DOHH2 (cell line): ENCODE results near the gene MSH5.

Experiments
- H3F3A ChIP-seq: fragments of 200-600 bp; sonication (generic), shearing (Covaris generic); 2 replicates; pipeline ENCODE4 v1.6.0; 2016; ENCODE audit warnings: antibody characterized with exemption, mild to moderate bottlenecking; ENCODE audit not compliant: control insufficient read depth, insufficient read depth
- H3K27ac ChIP-seq: fragments of 200-600 bp; sonication (generic); 2 replicates; pipeline ENCODE4 v1.5.1; 2014; ENCODE audit warnings: low read depth, mild to moderate bottlenecking, low read length, moderate library complexity
- H3K27me3 ChIP-seq: fragments of 200-600 bp; sonication (generic); 2 replicates; pipeline ENCODE4 v1.6.1; 2014; ENCODE audit warnings: mild to moderate bottlenecking, low read length, mixed read lengths; ENCODE audit not compliant: control insufficient read depth
- H3K36me3 ChIP-seq: fragments of 200-600 bp; sonication (generic); 2 replicates; pipeline ENCODE4 v1.6.1; 2014; ENCODE audit warnings: mild to moderate bottlenecking, low read length, moderate library complexity, mixed read lengths; ENCODE audit not compliant: control insufficient read depth
- H3K4me1 ChIP-seq: fragments of 200-600 bp; sonication (generic); 2 replicates; pipeline ENCODE4 v1.6.1; 2014; ENCODE audit warnings: mild to moderate bottlenecking, low read length, mixed read lengths; ENCODE audit not compliant: control insufficient read depth
- H3K4me2 ChIP-seq: fragments of 200-600 bp; sonication (generic); 2 replicates; pipeline ENCODE4 v1.6.0; 2014; ENCODE audit warnings: mild to moderate bottlenecking, low read length, moderate library complexity
- H3K4me3 ChIP-seq: fragments of 200-600 bp; sonication (generic); 2 replicates; pipeline ENCODE4 v1.5.1; 2014; ENCODE audit warnings: mild to moderate bottlenecking, low read length, mixed read lengths
- H3K79me2 ChIP-seq: fragments of 200-600 bp; sonication (generic); 2 replicates; pipeline ENCODE4 v1.6.1; 2014; ENCODE audit warnings: mild to moderate bottlenecking, low read length, mixed read lengths; ENCODE audit not compliant: control insufficient read depth
- H3K9me2 ChIP-seq: fragments of 200-600 bp; sonication (generic); replicated peaks from 2 replicates; pipeline ENCODE4 v1.6.1; 2014; ENCODE audit warnings: mild to moderate bottlenecking, low read length, mixed read lengths; ENCODE audit not compliant: control insufficient read depth
- H3K9me3 ChIP-seq: fragments of 200-600 bp; sonication (generic); 2 replicates; pipeline ENCODE4 v1.6.1; 2014; ENCODE audit warnings: antibody characterized with exemption, low read length, mixed read lengths; ENCODE audit not compliant: control insufficient read depth, insufficient read depth
- H4K20me1 ChIP-seq: fragments of 200-600 bp; sonication (generic); 2 replicates; pipeline ENCODE4 v1.6.0; 2014; ENCODE audit warnings: low read depth, mild to moderate bottlenecking, antibody characterized with exemption, low read length, moderate library complexity; ENCODE audit not compliant: control insufficient read depth, insufficient read depth
- CTCF ChIP-seq: fragments of 200-600 bp; sonication (generic); IDR thresholded peaks from one replicate; pipeline ENCODE4 v1.5.1; 2014; ENCODE audit warnings: antibody characterized with exemption, mild to moderate bottlenecking, low read depth, low read length; ENCODE audit not compliant: poor library complexity, severe bottlenecking
- EZH2phosphoT487 ChIP-seq: fragments of 200-600 bp; sonication (generic); IDR thresholded peaks from 2 replicates; pipeline ENCODE4 v1.6.1; 2017; ENCODE audit warnings: borderline replicate concordance, mild to moderate bottlenecking, antibody characterized with exemption, low read length, moderate library complexity, mixed read lengths

The MSH5 gene

GRCh38 chr6:31701666-31702404 lies 38.0 kb upstream of the MSH5 start:
- no peak for TF ChIP-seq CTCF
- no peak for TF ChIP-seq EZH2phosphoT487
- peaks cover 13% of the 10 kb centered on the region for H3F3A ChIP-seq
- H3K27ac ChIP-seq = peak overlapping the region; percentile 74

GRCh38 chr6:31702405-31702818 lies 37.4 kb upstream of the MSH5 start:
- Histone ChIP-seq H3F3A (peaks cover 13% of the 10 kb centered on the region), H3K4me2 (peak overlapping the region; percentile 74), H3K4me3 (peak overlapping the region; percentile 88), H3K36me3 (peaks cover 24% of the 10 kb centered on the region), H3K27ac (peak overlapping the region; percentile 74), H4K20me1 (0 out of 2 replicates have a peak, but pooled peaks cover 4% of the 10 kb centered on the region), H3K9me3 (no peaks in the 10 kb centered on the region), H3K4me1 (peaks cover 23% of the 10 kb centered on the region), H3K79me2 (peaks cover 24% of the 10 kb centered on the region), H3K27me3 (no peaks in the 10 kb centered on the region), H3K9me2 (no peaks in the 10 kb centered on the region)
- TF ChIP-seq EZH2phosphoT487 (no peak), CTCF (no peak)

More at GRCh38 chr6:31701666-31702404, 38.0 kb upstream of the MSH5 start:
- Histone ChIP-seq H3K27me3 (no peaks in the 10 kb centered on the region), H3K36me3 (peaks cover 30% of the 10 kb centered on the region), H3K4me3 (peak overlapping the region; percentile 88), H3K79me2 (peaks cover 24% of the 10 kb centered on the region), H3K4me2 (peak overlapping the region; percentile 74), H3K9me2 (no peaks in the 10 kb centered on the region), H4K20me1 (0 out of 2 replicates have a peak, but pooled peaks cover 4% of the 10 kb centered on the region), H3K4me1 (peaks cover 23% of the 10 kb centered on the region), H3K9me3 (no peaks in the 10 kb centered on the region)

- TF ChIP-seq CTCF (no peak), EZH2phosphoT487 (no peak)
- peak within 1 kb of the TSS; percentile 74 for H3K4me2 ChIP-seq
- peak within 1 kb of the TSS; percentile 74 for H3K27ac ChIP-seq
- peaks cover 24% of the 10 kb centered on the region for H3K79me2 ChIP-seq
- H3K4me3 ChIP-seq = peak within 1 kb of the TSS; percentile 88
- H3K36me3 ChIP-seq = peaks cover 19% of the 10 kb centered on the region
- H3K4me1 ChIP-seq = peaks cover 23% of the 10 kb centered on the region
- H3F3A ChIP-seq = peaks cover 7% of the 10 kb centered on the region
- no peaks in the 10 kb centered on the region for H3K9me3 ChIP-seq
- no peaks in the 10 kb centered on the region for H3K27me3 ChIP-seq
- H3K9me2 ChIP-seq = no peaks in the 10 kb centered on the region
- 0 out of 2 replicates have a peak, but pooled peaks cover 4% of the 10 kb centered on the region for H4K20me1 ChIP-seq
Observed at GRCh38 chr6:31702819-31703716, 36.7 kb upstream of the MSH5 start, which contains the start of gene ABHD16A. TSS of gene ABHD16A (minus strand) at chr6:31703324. CDS start at chr6:31703281, 43 bp downstream.
